Activated CD8-positive, alpha-beta memory T cell treated with anti-CD3 and anti-CD28 coated beads for 4 hours (primary cell): ENCODE measurements around the gene PPP1R12A.

Experiments
- DNase-seq, 2 donors: peaks; one replicate each; pipeline ENCODE4 v3.0.0-alpha.2; 2020; ENCODE audit warnings: low read depth in 2 of 2

Gene PPP1R12A

DNA sequence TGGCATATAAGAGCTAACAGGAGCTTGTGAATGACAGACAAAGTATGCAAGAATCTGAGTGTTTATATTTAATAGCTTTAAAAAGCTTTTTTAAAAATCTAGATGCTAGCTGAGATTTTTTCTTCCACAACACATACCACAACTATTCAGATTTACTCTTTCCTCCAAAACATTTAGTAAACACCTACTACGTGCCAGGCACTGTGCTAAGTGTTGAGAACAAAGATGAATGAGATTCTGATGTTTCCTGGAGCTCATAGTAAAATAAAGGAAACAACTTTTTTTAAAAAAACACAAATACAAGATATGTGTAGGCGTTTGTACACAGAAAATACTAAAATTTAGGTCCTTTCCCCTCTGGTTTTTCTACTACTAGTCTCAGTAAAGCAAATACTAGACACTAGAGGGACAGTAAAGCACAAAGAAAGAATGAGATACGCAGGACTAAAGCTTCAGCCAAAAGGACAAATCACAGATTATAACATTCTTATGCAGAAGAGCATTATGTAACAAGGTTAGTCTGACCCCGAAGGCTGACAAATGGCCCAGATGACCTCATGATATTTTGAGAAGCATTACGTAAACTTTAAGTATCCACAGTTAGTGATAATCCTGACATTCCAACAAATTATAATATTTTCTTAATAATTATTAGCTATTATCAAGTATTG is 165.6 kb downstream of the PPP1R12A start:
- DNase-seq, result no peak

DNA sequence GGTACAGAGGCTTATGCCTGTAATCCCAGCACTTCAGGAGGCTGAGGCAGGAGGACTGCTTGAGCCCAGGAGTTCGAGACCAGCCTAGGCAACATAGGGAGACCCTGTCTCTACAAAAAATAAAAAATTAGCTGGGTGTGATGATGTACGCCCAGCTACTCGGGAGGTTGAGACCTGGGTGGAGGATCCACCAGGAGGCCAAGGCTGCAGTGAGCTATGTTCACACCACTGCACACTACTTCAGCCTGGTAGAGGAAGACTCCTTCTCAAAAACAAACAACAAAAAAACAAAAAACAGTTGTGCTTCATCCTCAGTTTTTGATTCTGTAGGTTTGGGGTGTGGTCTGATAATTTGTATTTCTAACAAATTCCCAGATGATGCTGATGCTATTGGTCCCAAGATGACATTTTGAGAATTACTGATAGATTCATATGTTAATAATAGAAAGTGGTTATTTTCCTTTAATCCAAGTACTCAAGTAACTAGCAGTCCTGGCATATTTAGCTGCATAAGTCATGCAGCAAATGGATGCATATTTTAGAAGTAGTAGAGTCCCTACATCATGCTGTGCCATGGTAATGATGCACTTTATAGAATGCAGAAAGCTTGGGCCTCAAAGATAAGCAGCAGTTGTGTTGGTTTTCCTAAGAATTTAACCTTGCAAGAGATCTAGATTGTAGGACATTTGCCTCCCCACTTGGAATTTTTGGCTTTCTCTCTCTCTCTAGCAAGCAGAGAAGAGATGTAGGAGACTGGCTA is 168.0 kb downstream of the PPP1R12A start:
- no peak for DNase-seq

DNA sequence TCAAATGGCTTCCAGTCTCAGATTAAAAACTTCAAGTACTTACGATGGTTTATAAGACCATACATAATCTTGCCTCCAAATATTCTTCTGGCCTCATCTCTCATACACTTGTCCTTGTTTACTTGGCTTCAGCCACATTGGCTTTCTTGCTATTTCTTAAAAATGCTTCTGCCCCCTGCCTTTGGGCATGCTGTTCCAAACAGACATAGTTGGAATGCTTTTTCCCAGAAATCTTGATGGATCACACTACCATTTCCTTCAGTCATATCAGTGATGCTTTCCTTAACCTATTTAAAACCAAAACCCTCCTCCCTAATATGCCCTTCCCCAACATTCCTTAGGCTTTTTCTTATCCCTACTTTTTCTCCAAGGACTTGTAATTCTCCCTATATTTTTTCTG is 169.7 kb downstream of the PPP1R12A start:
- no peak for DNase-seq

DNA sequence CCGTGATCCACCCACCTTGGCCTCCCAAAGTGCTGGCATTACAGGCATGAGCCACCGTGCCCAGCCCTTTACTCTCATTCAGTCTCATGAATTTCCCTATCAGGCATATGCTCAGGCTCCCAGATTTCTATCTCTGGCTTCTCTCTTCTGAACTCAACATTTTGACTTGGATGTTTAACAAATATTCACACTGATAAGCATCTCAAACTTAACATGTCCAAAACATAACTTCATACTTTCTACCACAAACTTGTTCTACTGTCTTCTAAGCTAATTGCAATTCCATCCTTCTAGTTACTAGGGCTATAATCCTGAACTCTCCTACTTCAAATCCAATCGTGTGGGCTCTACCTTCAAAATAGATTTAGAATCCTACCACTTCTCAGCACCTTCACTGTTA is 170.3 kb downstream of the PPP1R12A start:
- DNase-seq, result no peak

DNA sequence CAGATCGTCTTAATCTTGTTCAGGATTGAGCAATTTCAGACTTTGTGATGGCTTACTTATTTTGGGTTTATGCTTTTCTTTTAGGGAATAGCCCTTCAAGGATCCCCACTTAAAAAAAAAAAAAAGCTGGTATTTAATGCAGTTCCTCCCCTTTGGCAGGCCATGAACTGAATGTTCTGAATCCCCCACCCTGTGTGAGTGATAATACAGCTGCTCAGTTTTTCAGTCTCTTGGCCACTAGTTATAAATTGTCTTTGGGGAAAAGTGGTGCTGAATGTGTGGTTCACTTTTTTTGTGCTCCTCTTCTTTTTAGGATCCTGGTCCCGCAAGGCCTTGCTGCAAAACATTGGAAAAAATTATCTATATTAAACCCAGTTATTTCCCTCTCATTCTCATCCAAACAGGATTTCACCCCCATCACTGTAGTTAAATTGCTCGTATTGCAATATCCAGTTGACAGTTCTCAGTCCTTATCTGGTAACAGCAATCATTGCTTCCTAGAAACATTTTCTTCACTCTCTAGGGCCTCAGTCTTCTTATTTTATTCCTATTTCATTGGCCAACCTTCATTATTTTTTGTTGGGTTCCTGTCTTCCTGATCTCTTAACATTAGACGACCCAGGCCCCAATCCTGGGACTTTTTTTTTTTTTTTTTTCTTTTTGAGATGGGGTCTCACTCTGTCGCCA is 171.0 kb downstream of the PPP1R12A start:
- no peak for DNase-seq

DNA sequence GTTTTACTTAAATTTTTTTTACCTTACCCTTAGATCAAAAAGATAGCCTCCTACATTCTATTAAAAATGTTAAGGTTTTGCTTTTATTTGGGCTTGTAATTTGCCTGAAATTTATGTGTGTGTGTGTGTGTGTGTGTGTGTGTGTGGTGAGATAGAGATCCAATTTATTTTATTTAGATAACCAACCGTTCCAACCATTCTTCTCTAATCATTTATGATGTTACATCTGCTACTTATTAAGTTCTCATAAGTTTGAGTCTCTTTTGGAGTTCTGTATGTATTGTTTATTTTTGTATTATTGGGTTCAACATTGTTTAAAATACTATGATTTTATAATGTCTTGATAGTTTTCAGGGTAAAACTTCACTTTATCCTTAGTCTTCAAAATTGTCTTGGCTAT is 173.6 kb downstream of the PPP1R12A start:
- DNase-seq, result no peak

DNA sequence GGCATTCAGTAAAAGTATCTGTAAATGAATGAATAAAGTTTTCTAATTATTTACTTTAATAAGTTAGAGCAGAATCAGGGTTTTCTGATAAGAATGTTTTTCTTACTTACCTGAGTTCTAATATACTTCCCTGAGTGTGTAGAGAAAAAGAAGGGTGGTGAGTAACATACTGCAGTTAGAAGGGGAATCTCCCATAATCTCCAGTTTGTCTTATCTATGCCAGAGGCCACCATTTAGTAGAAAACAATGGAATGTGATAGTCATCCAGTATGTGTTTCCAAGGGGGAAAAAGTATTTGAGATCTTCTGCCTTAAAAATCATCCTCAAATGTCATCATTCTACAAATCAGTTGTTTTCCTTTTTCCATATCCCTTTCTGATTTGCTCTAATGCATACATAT is 187.6 kb downstream of the PPP1R12A start:
- no peak for DNase-seq

DNA sequence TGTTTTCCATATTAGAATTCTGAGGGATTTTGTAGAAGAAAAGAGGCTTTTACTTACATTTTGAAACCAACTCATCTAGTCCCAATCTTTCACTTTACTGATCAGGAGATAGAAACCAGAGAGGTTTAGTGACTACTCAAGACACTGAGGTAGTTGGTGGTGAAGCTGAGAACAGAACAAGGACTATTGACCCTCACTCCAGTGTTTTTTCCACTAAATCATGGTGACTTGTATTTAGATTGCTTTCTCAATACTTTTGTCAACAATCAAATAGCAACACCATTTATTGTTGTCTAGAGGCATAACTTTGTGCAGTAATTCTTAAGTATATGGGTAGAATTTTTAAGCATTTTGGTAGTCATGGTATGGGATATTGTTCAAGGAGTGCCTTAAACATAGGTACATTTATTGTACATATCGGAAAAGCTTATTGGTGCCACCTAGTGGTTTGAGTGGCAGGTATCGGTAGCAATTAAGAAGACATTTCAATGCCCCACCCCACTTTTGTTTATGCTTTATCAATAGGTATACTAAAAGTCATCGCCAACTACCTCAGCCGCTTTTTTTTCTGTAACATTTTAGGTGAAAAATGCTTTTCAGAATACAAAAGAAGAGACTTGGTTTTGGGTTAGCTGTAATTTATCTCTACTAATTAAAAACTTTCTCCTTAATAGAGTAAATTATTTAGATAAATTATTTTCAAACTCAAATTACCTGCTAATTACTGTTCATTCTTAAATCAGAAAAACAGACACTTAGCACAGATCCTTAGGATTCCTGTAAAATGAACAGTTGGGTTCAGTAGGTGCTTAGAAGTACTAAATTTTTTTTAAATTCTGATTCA is 196.8 kb downstream of the PPP1R12A start:
- DNase-seq, result no peak

DNA sequence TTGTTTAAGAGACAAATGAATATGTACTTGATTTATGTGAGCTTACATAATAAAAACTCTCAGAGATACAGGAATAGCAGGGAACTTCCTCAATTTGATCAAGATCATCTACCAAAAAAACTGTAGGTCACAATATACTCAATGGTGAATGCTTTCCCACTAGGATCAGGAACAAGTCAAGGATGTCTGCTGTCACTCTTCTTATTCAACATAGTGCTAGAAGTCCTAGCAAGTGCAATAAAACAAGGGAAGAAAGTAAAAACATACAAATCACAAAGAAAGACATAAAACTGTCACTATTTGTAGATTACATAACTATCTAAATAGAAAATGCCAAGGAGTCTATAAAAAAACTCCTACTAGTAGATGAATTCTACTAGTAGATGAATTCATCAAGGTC is 202.3 kb downstream of the PPP1R12A start:
- DNase-seq, result no peak

DNA sequence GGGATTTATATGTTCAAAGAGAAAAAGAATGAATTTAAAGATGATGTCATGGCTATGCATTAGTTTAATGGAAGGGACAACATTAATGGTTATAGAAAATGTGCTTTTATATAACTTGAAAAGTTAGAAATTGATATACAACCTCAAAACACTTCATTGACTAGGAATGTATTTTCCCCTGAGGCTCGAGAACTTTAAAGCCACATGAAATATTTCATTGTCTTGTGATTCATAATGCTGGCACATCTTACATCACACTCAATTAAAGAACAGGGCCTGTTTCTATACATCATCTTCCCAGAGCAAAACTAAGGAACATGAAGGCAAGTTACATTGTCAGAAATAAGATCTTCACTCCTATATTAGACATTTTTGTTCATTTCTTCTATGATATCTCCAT is 208.9 kb downstream of the PPP1R12A start:
- DNase-seq, result no peak
